SW480 (cell line): Measurements from ENCODE around the gene SLC10A2.
"Not testable (repeated sequence)": the region's sequence is repeated elsewhere in the genome, so short reads cannot be mapped to it uniquely, and the experiment has no call there.

Experiments used
- DNase-seq: peaks from one replicate; pipeline ENCODE4 v3.0.0-alpha.2; 2016; ENCODE audit warnings: low spot score

The SLC10A2 gene, protein sequence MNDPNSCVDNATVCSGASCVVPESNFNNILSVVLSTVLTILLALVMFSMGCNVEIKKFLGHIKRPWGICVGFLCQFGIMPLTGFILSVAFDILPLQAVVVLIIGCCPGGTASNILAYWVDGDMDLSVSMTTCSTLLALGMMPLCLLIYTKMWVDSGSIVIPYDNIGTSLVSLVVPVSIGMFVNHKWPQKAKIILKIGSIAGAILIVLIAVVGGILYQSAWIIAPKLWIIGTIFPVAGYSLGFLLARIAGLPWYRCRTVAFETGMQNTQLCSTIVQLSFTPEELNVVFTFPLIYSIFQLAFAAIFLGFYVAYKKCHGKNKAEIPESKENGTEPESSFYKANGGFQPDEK

GRCh38 chr13:103066079-103066780 lies at the start of gene SLC10A2:
Gene SLC10A2, minus strand, starts transcription at chr13:103066417. Its CDS starts 168 bp downstream, at chr13:103066249.
- no peak for DNase-seq

GRCh38 chr13:103107580-103107979 lies 41.4 kb upstream of the SLC10A2 start:
- DNase-seq = no peak

DNA sequence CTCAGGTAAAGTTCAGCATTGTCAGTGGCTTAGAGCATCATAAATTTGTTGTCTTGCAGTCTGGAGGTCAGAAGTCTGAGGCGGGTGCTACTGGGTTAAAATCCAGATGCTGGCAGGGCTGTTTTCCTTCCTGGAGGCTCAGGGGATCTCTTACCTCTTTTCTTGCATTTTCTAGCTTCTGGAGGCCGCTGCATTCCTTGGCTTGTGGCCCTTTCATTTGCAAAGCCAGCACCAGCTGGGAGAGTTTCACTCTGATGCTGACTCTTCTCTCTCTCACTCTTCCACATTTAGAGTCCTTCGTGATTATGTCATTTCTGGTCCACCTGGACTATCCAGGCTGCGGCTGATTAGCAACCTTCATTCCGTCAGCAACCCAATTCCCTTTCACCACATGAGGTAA lies 38.1 kb upstream of the SLC10A2 start:
- DNase-seq = no peak

DNA sequence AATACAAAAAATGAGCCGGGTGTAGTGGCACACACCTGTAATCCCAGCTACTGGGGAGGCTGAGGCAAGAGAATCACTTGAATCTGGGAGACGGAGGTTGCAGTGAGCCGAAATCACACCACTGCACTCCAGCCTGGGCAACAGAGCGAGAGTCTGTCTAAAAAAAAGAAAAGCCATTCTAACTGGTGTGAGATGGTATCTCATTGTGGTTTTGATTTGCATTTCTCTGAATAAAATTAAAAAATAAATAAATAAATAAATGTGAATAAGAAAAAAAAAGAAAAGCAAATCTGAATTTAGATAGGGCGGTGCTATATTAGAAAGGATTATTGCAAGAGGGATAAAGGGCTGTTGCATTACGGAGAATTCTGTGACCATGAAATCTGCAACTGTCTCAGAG lies 37.2 kb upstream of the SLC10A2 start:
- not testable (repeated sequence) for DNase-seq

DNA sequence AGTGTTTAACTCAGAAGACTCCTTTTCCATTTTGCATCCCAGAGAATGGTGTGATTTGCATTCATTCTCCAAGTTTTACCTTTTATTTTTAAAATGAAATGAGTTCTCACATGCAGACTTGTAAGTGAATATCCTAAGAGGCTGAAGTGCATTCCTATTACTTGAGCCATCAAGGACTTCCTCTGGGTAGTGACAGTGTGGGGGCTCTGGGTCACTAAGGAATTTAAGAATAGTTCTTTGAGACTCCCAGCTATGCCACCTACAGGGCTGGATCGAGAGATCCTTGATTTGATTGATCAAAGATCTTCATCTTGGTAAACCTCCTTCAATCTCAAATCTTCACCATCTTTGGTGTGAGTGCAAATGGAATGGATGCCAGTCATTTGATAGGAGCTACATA lies 36.3 kb upstream of the SLC10A2 start:
- DNase-seq = no peak

DNA sequence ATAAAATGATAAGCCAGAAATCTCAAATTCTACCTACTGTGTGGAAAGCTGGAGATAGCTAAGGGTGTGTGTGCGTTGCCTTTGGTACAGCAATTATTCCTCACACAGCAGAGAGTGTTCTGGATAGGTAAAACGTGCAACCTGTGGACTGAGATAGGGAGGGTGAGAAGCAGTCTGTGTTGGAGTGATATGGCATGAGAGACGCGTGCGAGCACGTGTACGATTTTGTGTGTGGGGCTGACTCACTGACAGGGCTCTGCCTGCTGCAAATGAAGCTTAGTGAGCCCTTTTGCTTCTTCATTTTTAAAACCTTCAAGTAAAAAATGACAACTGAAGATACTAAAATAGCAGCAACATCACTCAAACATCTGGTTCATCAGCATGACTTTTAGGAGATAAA lies 35.7 kb upstream of the SLC10A2 start:
- no peak for DNase-seq

- DNase-seq = no peak
Measured at GRCh38 chr13:103101500-103101899, 35.3 kb upstream of the SLC10A2 start.

DNA sequence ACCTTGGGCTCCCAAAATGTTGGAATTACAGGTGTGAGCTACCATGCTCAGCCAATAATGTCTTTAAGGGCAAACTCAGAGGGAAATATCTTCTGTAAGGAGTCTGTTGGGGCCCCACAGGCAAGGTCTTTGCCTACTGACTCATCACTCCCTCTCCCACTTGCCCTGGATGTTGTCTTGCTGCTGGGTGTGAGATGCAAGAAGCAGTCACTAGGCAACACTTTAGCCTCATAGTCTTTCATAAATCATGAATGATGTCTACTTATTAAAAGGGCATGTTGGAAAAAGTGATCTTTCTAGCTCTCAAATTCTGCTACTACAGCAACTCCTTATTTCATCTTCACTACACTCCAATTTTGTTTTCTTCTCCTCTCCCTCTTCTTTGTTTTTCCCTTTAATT lies 34.6 kb upstream of the SLC10A2 start:
- DNase-seq = no peak

DNA sequence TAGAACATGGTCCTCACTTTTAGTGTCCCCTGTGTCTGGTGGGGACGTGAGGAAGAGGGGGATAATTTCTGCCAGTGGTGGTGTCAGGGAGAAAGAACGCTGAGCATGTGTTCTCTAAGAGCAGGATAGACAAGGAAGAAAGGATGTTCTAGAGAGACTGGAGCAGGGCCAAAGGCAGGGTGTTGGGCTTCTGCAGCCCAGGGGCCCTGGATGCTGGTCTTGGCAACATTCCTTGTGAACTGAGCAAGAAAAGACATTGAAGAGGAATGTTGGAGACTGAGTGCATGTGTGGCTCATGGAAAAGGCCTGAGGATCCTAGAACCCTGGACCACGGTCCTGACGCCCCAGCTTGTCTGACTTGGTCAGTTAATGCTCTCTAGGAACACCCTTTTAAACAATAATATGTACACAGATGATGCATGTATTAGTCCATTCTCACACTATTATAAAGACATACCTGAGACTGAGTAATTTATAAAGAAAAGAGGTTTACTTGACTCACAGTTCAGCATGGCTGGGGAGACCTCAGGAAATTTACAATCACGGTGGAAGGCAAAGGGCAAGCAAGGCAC lies 33.6 kb upstream of the SLC10A2 start:
- DNase-seq = no peak

- no peak for DNase-seq
Measured at GRCh38 chr13:103098535-103098934, 32.3 kb upstream of the SLC10A2 start.

GRCh38 chr13:103097366-103097928 lies 31.2 kb upstream of the SLC10A2 start:
- DNase-seq = no peak

- not testable (repeated sequence) for DNase-seq
Measured at GRCh38 chr13:103093649-103094048, 27.4 kb upstream of the SLC10A2 start.

DNA sequence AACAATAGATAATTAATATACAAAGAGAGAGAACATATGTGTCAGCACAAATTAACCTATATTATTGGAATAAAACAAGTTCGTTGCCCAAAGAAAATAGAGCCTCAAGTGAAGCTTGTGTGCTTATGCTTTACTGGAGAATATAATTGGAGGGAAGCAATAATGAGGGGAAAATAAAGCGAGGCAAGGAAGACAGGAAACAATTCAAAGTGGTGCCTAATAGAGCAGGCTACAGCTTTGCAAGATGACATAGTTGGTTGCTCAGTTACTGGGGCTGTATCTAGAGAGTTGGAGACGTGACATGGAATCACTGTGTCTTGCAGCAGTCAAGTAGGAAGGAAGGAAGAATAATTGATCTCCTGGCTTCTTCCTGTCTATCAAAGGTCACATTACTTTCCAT lies 21.1 kb upstream of the SLC10A2 start:
- DNase-seq = no peak

GRCh38 chr13:103081435-103081834 lies 15.2 kb upstream of the SLC10A2 start:
- no peak for DNase-seq

DNA sequence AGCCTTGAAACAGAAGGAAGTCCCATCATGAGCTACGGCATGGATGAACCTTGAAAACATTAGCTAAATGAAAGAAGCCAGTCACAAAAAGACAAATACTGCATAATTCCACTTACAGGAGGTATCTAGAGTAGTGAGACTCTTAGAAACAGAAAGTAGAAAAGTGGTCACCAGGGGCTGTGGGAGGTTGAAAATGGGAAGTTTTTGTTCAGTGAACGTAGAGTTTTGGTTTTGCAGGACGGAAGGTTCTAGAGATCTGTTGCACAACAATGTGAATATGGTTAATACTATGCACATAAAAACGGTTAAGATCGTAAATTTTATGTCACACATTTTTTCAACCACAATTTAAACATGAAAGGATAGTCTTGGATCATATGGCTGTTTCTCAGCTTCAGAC lies 11.9 kb upstream of the SLC10A2 start:
- DNase-seq = no peak

DNA sequence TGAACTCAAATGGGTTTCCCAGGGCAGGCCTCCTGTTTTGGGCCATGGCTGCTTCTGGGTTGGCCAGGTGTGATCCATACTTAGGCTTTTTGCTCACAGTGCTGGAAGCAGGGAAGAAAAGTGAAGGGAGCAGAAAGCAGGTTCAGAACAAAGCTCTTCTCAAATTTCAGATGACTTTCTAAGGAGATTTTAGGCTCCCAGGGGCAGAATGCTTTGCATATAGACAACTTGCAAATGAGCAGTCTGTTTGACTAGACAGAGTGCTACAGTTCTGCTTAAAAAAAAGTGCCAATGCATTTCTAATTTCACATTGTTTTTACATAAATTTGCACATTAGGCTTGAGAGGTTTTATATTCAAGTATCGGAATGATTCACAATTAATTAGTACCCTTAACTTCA lies 2.6 kb upstream of the SLC10A2 start:
- no peak for DNase-seq

GRCh38 chr13:103067751-103068555 lies 1.7 kb upstream of the SLC10A2 start:
- no peak for DNase-seq

DNA sequence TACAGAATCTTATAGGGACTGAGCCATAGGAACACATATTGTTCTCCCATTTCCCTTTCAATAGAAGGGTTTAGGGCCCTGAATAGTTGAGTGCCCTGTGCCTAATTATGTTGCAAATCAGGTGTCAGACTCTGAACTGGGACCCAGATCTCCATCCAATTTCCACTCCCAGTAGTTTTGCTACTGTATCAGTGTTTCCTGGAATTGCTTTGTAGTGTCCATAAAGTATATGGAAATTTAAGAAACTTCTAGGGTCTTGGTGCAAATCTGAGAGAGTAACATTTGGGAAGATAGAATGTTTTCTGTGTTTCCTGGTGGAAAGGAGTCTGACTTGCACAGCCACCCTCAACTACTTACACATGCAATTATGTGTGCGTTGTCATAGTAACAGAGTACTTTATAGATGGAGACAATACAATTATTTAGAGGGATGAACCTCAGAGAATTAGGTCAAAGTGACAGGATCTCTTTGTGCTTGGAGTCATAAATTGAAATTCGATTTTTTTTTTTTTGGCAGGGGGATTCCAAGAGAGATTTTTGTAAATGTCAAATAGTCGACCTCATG lies 646 bp upstream of the SLC10A2 start:
- DNase-seq = no peak

GRCh38 chr13:103063376-103063775 lies 2.8 kb downstream of the SLC10A2 start:
- DNase-seq = no peak

DNA sequence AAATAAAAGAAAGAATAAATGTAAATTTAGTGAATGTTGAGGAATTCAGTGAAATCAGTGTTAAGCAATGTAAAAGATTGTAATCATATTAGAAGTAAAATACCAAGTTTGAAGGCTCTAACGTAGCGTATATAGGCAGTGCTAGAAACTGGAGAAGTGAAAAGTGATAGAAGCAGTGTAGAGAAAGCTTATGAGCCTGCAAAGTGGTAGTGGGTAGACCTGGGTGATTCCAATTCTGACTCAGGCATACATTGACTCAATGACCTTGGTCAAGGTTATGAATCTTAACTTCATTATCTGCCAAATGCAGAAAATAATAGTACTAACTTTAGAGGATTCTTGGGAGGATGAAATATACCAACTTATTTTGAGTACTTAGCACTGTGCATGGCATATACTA lies 4.1 kb downstream of the SLC10A2 start:
- DNase-seq = no peak

DNA sequence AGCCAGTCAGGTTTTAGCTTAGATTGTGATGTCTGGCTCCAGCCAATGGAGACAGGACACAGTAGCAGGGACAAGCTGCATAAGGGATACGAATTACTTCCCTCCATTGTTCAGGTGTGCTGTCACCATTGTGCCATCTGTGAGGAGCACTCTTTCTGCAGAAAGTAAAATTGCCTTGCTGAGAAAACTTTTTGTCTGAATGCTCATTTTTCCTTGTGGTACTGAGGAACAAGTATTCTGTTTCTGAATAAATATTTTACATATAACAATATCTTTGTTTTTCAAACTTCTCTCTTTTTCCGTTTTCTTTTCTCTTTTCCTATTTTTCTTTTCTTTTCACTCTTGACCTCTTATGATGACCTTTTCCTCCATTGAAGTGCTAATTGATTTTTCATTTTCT lies 10.2 kb downstream of the SLC10A2 start:
- no peak for DNase-seq

GRCh38 chr13:103055166-103055565 lies 11.1 kb downstream of the SLC10A2 start:
- DNase-seq = no peak
